ENCODE results near the gene BCL7B. TPM values are rescaled to one million over a fixed set of nuclear protein-coding genes. Genes with fewer than 3 reads are reported as not detected.
A peak's percentile ranks its signal among the peaks of the same experiment; 100 is the strongest.
"Not testable (repeated sequence)": the region's sequence is repeated elsewhere in the genome, so short reads cannot be mapped to it uniquely, and the experiment has no call there.

BCL7B gene
- total and polyA plus RNA-seq, 7 donors = 58.1 to 155 (median 114) TPM

- H3K27ac ChIP-seq = no peak overlapping the region
- peaks cover 0 to 24% (median 2%) of the 10 kb centered on the region in 4 donors for H3K36me3 ChIP-seq
- no peaks in the 10 kb centered on the region for H3K4me1 ChIP-seq
- no peak for DNase-seq
- no peaks in the 10 kb centered on the region for H3K9me3 ChIP-seq
- intact Hi-C loops (cut with DNase I) = no loop called here
- no peak overlapping the region for H3K4me3 ChIP-seq
- TF ChIP-seq POLR2A (IDR thresholded peaks at IDR 0.05) (no peak), POLR2AphosphoS5 (IDR thresholded peaks at IDR 0.05) (no peak), CTCF (IDR thresholded peaks at IDR 0.05) (no peak), EP300 (IDR thresholded peaks at IDR 0.05) (no peak)
- no peaks in the 10 kb centered on the region for H3K27me3 ChIP-seq
- 95 to 97% methylated on average over 3 of the region's 3 CpGs for WGBS, 2 donors
These were observed 26.7 kb downstream of the BCL7B start for GRCh38 chr7:73530800-73531199.

GRCh38 chr7:73526896-73527821, 30.3 kb downstream of the BCL7B start:
- intact Hi-C loops (cut with DNase I) = no loop called here
- Histone ChIP-seq H3K4me3 (no peak overlapping the region), H3K4me1 (peaks cover 0 to 9% (median 7%) of the 10 kb centered on the region in 4 donors), H3K9me3 (no peaks in the 10 kb centered on the region), H3K27ac (no peak overlapping the region), H3K36me3 (peaks cover 0 to 3% (median 0%) of the 10 kb centered on the region in 4 donors), H3K27me3 (no peaks in the 10 kb centered on the region)
- WGBS, 2 donors = 60 to 63% methylated on average over 8 of the region's 8 CpGs
- DNase-seq = no peak
- TF ChIP-seq CTCF (IDR thresholded peaks at IDR 0.05) = no peak
- TF ChIP-seq POLR2A (IDR thresholded peaks at IDR 0.05) = no peak
- no peak for TF ChIP-seq EP300 (IDR thresholded peaks at IDR 0.05)
- TF ChIP-seq POLR2AphosphoS5 (IDR thresholded peaks at IDR 0.05) = no peak

DNA sequence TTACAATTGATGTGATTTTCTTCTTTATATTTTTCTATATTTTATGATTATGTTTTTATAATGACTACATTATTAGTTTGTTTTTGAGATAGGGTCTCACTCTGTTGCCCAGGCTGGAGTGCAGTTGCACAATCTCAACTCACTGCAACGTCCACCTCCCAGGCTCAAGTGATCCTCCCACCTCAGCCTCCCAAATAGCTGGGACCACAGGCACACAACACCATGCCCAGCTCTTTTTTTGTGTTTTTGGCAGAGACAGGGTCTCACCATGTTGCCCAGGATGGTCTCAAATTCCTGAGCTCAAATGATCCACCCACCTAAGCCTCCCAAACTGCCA, 31.4 kb downstream of the BCL7B start:
- H3K27ac ChIP-seq; H3K36me3 ChIP-seq; H3K4me3 ChIP-seq; DNase-seq; H3K9me3 ChIP-seq; intact Hi-C loops (cut with DNase I); H3K27me3 ChIP-seq: not testable (repeated sequence)
- H3K4me1 ChIP-seq = peaks cover 0 to 11% (median 7%) of the 10 kb centered on the region in 4 donors
- WGBS, 2 donors = 64 to 81% methylated on average over 1 of the region's 1 CpG

- Histone ChIP-seq H3K27me3 (no peaks in the 10 kb centered on the region), H3K4me3 (peak within 1 kb of the TSS; percentile 60 to 97 (median 92)), H3K9me3 (no peaks in the 10 kb centered on the region), H3K27ac (peak within 1 kb of the TSS; percentile 86 to 99 (median 93)), H3K4me1 (peaks cover 0 to 50% (median 41%) of the 10 kb centered on the region in 4 donors), H3K36me3 (peaks cover 0 to 4% (median 0%) of the 10 kb centered on the region in 4 donors)
- TF ChIP-seq POLR2A (IDR thresholded peaks at IDR 0.05) = peak; percentile 27 to 44
- TF ChIP-seq EP300 (IDR thresholded peaks at IDR 0.05) = peak in 1 of 4 donors; percentile 13
- no peak for TF ChIP-seq CTCF (IDR thresholded peaks at IDR 0.05)
- peak; percentile 60 to 86 (median 70) for TF ChIP-seq POLR2AphosphoS5 (IDR thresholded peaks at IDR 0.05)
- 0% methylated on average over 71 of the region's 71 CpGs for WGBS, 2 donors
- DNase-seq = peak; percentile 99
- intact Hi-C loops (cut with DNase I) = loop anchor here (1.0 to 5.0 kb wide), 3 partner anchors 35 to 160 kb away; partner anchors contain the start of genes BCL7B, BUD23, DNAJC30 and TBL2
These were observed 35.2 kb downstream of the BCL7B start, which contains the start of gene BAZ1B for GRCh38 chr7:73522105-73522872. BAZ1B (minus strand) TSS chr7:73522293; CDS start chr7:73521933, 360 bp downstream.

Data from sigmoid colon (tissue), 7 donors.